Measurements from ENCODE around the gene TOMM70. TPM values are rescaled to one million over a fixed set of nuclear protein-coding genes. Genes with fewer than 3 reads are reported as not detected.
A peak's percentile ranks its signal among the peaks of the same experiment; 100 is the strongest.
"Not testable (repeated sequence)": the region's sequence is repeated elsewhere in the genome, so short reads cannot be mapped to it uniquely, and the experiment has no call there.

Gene TOMM70
- total RNA-seq = 29.6 TPM
- long read RNA-seq, full-length matches to known transcripts = 76 of 86 reads
- long read RNA-seq, partial matches to known transcripts = 5 of 86 reads
- long read RNA-seq, other reads (novel, unspliced or antisense) = 5 of 86 reads

GRCh38 chr3:100400780-100401673 is at the start of gene TOMM70, which contains the start of gene LNP1:
TSS of gene TOMM70 (minus strand) at chr3:100401089. CDS start at chr3:100400949, 140 bp downstream.
TSS of gene LNP1 (plus strand) at chr3:100401539. CDS start at chr3:100429730, 28,191 bp downstream.
- intact Hi-C loops (cut with DNase I) = no loop called here
- peak; percentile 98 for ATAC-seq
- Histone ChIP-seq H3K4me3 (peak within 1 kb of the TSS; percentile 98), H3K4me1 (peaks cover 44% of the 10 kb centered on the region), H3K27ac (peak within 1 kb of the TSS; percentile 94), H3K36me3 (no peaks in the 10 kb centered on the region), H3K9me3 (no peaks in the 10 kb centered on the region), H3K27me3 (no peaks in the 10 kb centered on the region)
- TF ChIP-seq CTCF (IDR thresholded peaks at IDR 0.05) = no peak
- peak; percentile 99 for DNase-seq

GRCh38 chr3:100449214-100449613 is 48.3 kb upstream of the TOMM70 start:
- intact Hi-C loops (cut with DNase I) = no loop called here
- no peaks in the 10 kb centered on the region for H3K4me1 ChIP-seq
- ATAC-seq (no peak), DNase-seq (no peak)
- TF ChIP-seq CTCF (IDR thresholded peaks at IDR 0.05) = no peak
- H3K27ac ChIP-seq = no peak overlapping the region
- no peaks in the 10 kb centered on the region for H3K36me3 ChIP-seq
- H3K4me3 ChIP-seq = no peak overlapping the region
- no peaks in the 10 kb centered on the region for H3K27me3 ChIP-seq
- no peaks in the 10 kb centered on the region for H3K9me3 ChIP-seq

- H3K27ac ChIP-seq = no peak overlapping the region
- H3K4me3 ChIP-seq = no peak overlapping the region
- no peak for DNase-seq
- no peaks in the 10 kb centered on the region for H3K9me3 ChIP-seq
- no peaks in the 10 kb centered on the region for H3K27me3 ChIP-seq
- intact Hi-C loops (cut with DNase I) = no loop called here
- no peaks in the 10 kb centered on the region for H3K36me3 ChIP-seq
- H3K4me1 ChIP-seq = no peaks in the 10 kb centered on the region
- ATAC-seq = no peak
- TF ChIP-seq CTCF (IDR thresholded peaks at IDR 0.05) = no peak
These were observed 47.2 kb upstream of the TOMM70 start for GRCh38 chr3:100448079-100448478.

GRCh38 chr3:100447067-100447466 is 46.2 kb upstream of the TOMM70 start:
- DNase-seq; H3K4me3 ChIP-seq; intact Hi-C loops (cut with DNase I); H3K27me3 ChIP-seq; H3K9me3 ChIP-seq; ATAC-seq; H3K4me1 ChIP-seq; H3K36me3 ChIP-seq; H3K27ac ChIP-seq: not testable (repeated sequence)

GRCh38 chr3:100443690-100444089 is 42.8 kb upstream of the TOMM70 start:
- no peak for ATAC-seq
- H3K36me3 ChIP-seq = no peaks in the 10 kb centered on the region
- TF ChIP-seq CTCF (IDR thresholded peaks at IDR 0.05) = no peak
- H3K27me3 ChIP-seq = no peaks in the 10 kb centered on the region
- intact Hi-C loops (cut with DNase I) = no loop called here
- no peak for DNase-seq
- no peaks in the 10 kb centered on the region for H3K4me1 ChIP-seq
- no peak overlapping the region for H3K4me3 ChIP-seq
- H3K9me3 ChIP-seq = no peaks in the 10 kb centered on the region
- H3K27ac ChIP-seq = no peak overlapping the region

- ATAC-seq (no peak), DNase-seq (no peak)
- no peaks in the 10 kb centered on the region for H3K36me3 ChIP-seq
- TF ChIP-seq CTCF (IDR thresholded peaks at IDR 0.05) = no peak
- no peak overlapping the region for H3K27ac ChIP-seq
- H3K9me3 ChIP-seq = no peaks in the 10 kb centered on the region
- intact Hi-C loops (cut with DNase I) = no loop called here
- H3K4me3 ChIP-seq = no peak overlapping the region
- no peaks in the 10 kb centered on the region for H3K4me1 ChIP-seq
- H3K27me3 ChIP-seq = no peaks in the 10 kb centered on the region
These were observed 40.0 kb upstream of the TOMM70 start for GRCh38 chr3:100440895-100441294.

Measured in upper lobe of right lung (tissue), 1 donor.